ENCODE data around the gene TNS4.

GRCh38 chr17:40510328-40510648, 8.9 kb upstream of the TNS4 start:
- no peak for TF ChIP-seq POLR2A (IDR thresholded peaks at IDR 0.05; ENCODE audit: low read length)
- TF ChIP-seq GATA1 (IDR thresholded peaks at IDR 0.05; ENCODE audit: low read depth, low read length), result no peak

Measured in erythroblast (primary cell).